K562 (cell line): ENCODE data around the gene NPIPA7. TPM values are rescaled to one million over a fixed set of nuclear protein-coding genes. Genes with fewer than 3 reads are reported as not detected.
"Not testable (repeated sequence)": the region's sequence is repeated elsewhere in the genome, so short reads cannot be mapped to it uniquely, and the experiment has no call there.

Source experiments
- ATAC-seq: fragments of 200-7000 bp; cut with Tn5 transposase; 3 replicates; pipeline ENCODE4 v1.9.1; 2020; ENCODE audit warnings: moderate library complexity
- BruUV-seq: library from RNA; stranded (reverse); fragments of 400-500 nt; replicated peaks from 2 replicates; lab custom pipeline; 2021; lab: Mats Ljungman, UMichigan
- CTCF ChIA-PET: fragments of 300-600 bp; formaldehyde crosslinking; extraction: SDS; loops from one replicate; lab custom pipeline; 2021; ENCODE audit warnings: low intra/inter-chr PET ratio; lab: Yijun Ruan, JAX
- POLR2A ChIA-PET: fragments of 300-600, 350-650 bp; sonication (Branson Sonifier 250); formaldehyde crosslinking; extraction: SDS; loops from one replicate; lab custom pipeline; 2021; ENCODE audit warnings: antibody characterized with exemption, inconsistent platforms; lab: Yijun Ruan, JAX
- DNase-seq, 4 experiments: peaks; one replicate each; pipeline versions ENCODE4 v3.0.0 to v3.0.0-alpha.2; 2011 to 2018; ENCODE audit warnings: low spot score in 3 of 4, mixed read lengths in 3 of 4; ENCODE audit errors: extremely low read depth in 1 of 4
- FAIRE-seq: peaks from 2 replicates; lab custom pipeline; 2011; peaks lifted over from hg19 to GRCh38; lab: Jason Lieb, UNC
- H2AFZ ChIP-seq: 2 replicates; pipeline ENCODE4 v1.6.0; 2011; ENCODE audit warnings: low read depth, low read length, control low read depth, inconsistent platforms
- H3K27ac ChIP-seq: fragments of 200-600 bp; 3 replicates; pipeline ENCODE4 v1.8.0; 2011; ENCODE audit warnings: low read depth, mild to moderate bottlenecking, control low read depth, inconsistent platforms, low read length, moderate library complexity, mixed read lengths; ENCODE audit errors: extremely low read depth
- H3K27me3 ChIP-seq, 2 experiments: fragments of 300-600 bp in 1 of 2; 2 replicates in 1 of 2; 3 replicates in 1 of 2; pipeline versions ENCODE4 v1.6.0 to v1.8.0; 2011; ENCODE audit warnings: inconsistent platforms in 2 of 2, low read length in 2 of 2, mild to moderate bottlenecking in 1 of 2, mixed read lengths in 1 of 2, moderate library complexity in 1 of 2; ENCODE audit not compliant: control insufficient read depth in 2 of 2, insufficient read depth in 2 of 2
- H3K36me3 ChIP-seq: fragments of 300-600 bp; 3 replicates; pipeline ENCODE4 v1.8.0; 2011; ENCODE audit warnings: mild to moderate bottlenecking, low read length, inconsistent platforms; ENCODE audit not compliant: control insufficient read depth, insufficient read depth
- H3K4me1 ChIP-seq, 2 experiments: fragments of 200-600 bp in 1 of 2; replicated peaks in 1 of 2; 2 replicates in 1 of 2; 3 replicates in 1 of 2; pipeline versions ENCODE4 v1.5.1 to v1.8.0; 2011; ENCODE audit warnings: inconsistent platforms in 2 of 2, low read length in 2 of 2, mild to moderate bottlenecking in 1 of 2, mixed read lengths in 1 of 2, moderate library complexity in 1 of 2; ENCODE audit not compliant: control insufficient read depth in 2 of 2, insufficient read depth in 2 of 2
- H3K4me2 ChIP-seq: 2 replicates; pipeline ENCODE4 v1.6.1; 2011; ENCODE audit warnings: low read length, control low read depth, inconsistent platforms, mixed read lengths; ENCODE audit not compliant: insufficient read depth
- H3K4me3 ChIP-seq: fragments of 200-600 bp; sonication (generic), shearing (Covaris generic); 2 replicates; pipeline ENCODE4 v1.5.1; 2016; ENCODE audit warnings: control low read depth, inconsistent platforms
- H3K79me2 ChIP-seq: fragments of 200-600 bp; 3 replicates; pipeline ENCODE4 v1.8.0; 2011; ENCODE audit warnings: low read length, inconsistent platforms; ENCODE audit not compliant: control insufficient read depth, insufficient read depth
- H3K9ac ChIP-seq, 2 experiments: 2 replicates each; pipeline versions ENCODE4 v1.6.0 to v1.6.1; 2011; ENCODE audit warnings: low read depth in 2 of 2, low read length in 2 of 2, control low read depth in 1 of 2, inconsistent platforms in 1 of 2, mild to moderate bottlenecking in 1 of 2, mixed read lengths in 1 of 2; ENCODE audit not compliant: insufficient read depth in 1 of 2
- H3K9me1 ChIP-seq: one replicate; pipeline ENCODE4 v1.6.0; 2011; ENCODE audit warnings: inconsistent platforms, mild to moderate bottlenecking, low read length, moderate library complexity; ENCODE audit not compliant: control insufficient read depth, insufficient read depth
- H3K9me3 ChIP-seq: replicated peaks from 2 replicates; pipeline ENCODE4 v1.5.1; 2011; ENCODE audit warnings: low read depth, low read length, inconsistent platforms; ENCODE audit not compliant: control insufficient read depth, insufficient read depth
- H4K20me1 ChIP-seq: replicated peaks from 2 replicates; pipeline ENCODE4 v1.6.1; 2011; ENCODE audit warnings: low read length, inconsistent platforms, mixed read lengths; ENCODE audit not compliant: control insufficient read depth, insufficient read depth
- WGBS: fragments of 100-300 bp; shearing (Covaris generic); methylation state at CpG from one replicate; pipeline ENCODE4 v1.1.6; 2016; ENCODE audit warnings: low coverage, mixed read lengths; ENCODE audit not compliant: insufficient coverage; ENCODE audit errors: missing lambda C conversion rate; 5-methylcytosine and 5-hydroxymethylcytosine counted together
- in situ Hi-C: fragments of 300-500 bp; cut with MboI; formaldehyde crosslinking; loops from 4 replicates; pipeline ENCODE4 v1.15.0; 2018; ENCODE audit warnings: inconsistent platforms, mixed read lengths
- intact Hi-C: fragments of 100-400 bp; cut with micrococcal nuclease; formaldehyde crosslinking; loops from 2 replicates; pipeline ENCODE4 v1.14.2; 2022
- polyA plus RNA-seq, 8 experiments: library from polyadenylated mRNA; depleted of rRNA in 4 of 8; stranded (reverse) in 5 of 8; unstranded in 3 of 8; fragments of >200 nt; fragmentation: Nextera tagmentation in 2 of 8; fragmentation: Illumina TruSeq in 1 of 8; extraction: Ambion mirVana in 2 of 8; extraction: Trizol in 1 of 8; gene quantifications; 2 replicates each; pipeline versions ENCODE4 v1.2.1 to v1.2.3, GENCODE V29; 2011 to 2014; ENCODE audit warnings: inconsistent platforms in 1 of 8, missing spikeins in 1 of 8
- total RNA-seq, 7 experiments: library from RNA; depleted of rRNA in 6 of 7; stranded (reverse); fragments of >200 nt in 6 of 7; fragmentation: Illumina TruSeq in 2 of 7; extraction: Trizol in 2 of 7; gene quantifications; 2 replicates each; pipeline versions ENCODE4 v1.2.1 to v1.2.3, GENCODE V29; 2011 to 2021; ENCODE audit warnings: low replicate concordance in 1 of 7

NPIPA7 gene
- total and polyA plus RNA-seq, 9 of the 15 experiments (the other 6 are each of a cell fraction or from before 2014, with no cell fraction given) = 0.86 to 19.0 (median 5.4) TPM

- H3K4me2 ChIP-seq, ATAC-seq, H3K27ac ChIP-seq, H3K4me1 ChIP-seq, H3K36me3 ChIP-seq, H3K27me3 ChIP-seq, intact Hi-C loops, H3K79me2 ChIP-seq, CTCF ChIA-PET, FAIRE-seq, DNase-seq, H4K20me1 ChIP-seq, POLR2A ChIA-PET, BruUV-seq, H3K9me3 ChIP-seq, H3K9me1 ChIP-seq, H2AFZ ChIP-seq, H3K4me3 ChIP-seq, in situ Hi-C loops, H3K9ac ChIP-seq: not testable (repeated sequence)
- 21% methylated on average over 4 of the region's 40 CpGs for WGBS
Observed at GRCh38 chr16:16358539-16359240, 20.2 kb upstream of the NPIPA7 start.

- DNase-seq, H3K9ac ChIP-seq, H3K79me2 ChIP-seq, H2AFZ ChIP-seq, ATAC-seq, H3K27me3 ChIP-seq, H3K9me3 ChIP-seq, in situ Hi-C loops, H3K9me1 ChIP-seq, H3K36me3 ChIP-seq, H4K20me1 ChIP-seq, CTCF ChIA-PET, POLR2A ChIA-PET, H3K27ac ChIP-seq, H3K4me1 ChIP-seq, BruUV-seq, H3K4me2 ChIP-seq, FAIRE-seq, H3K4me3 ChIP-seq, intact Hi-C loops: not testable (repeated sequence)
- WGBS = 90% methylated on average over 2 of the region's 31 CpGs
Observed at GRCh38 chr16:16363595-16363994, 15.3 kb upstream of the NPIPA7 start.

- H2AFZ ChIP-seq, H4K20me1 ChIP-seq, FAIRE-seq, in situ Hi-C loops, BruUV-seq, H3K79me2 ChIP-seq, H3K9me3 ChIP-seq, ATAC-seq, DNase-seq, H3K4me2 ChIP-seq, H3K4me1 ChIP-seq, H3K27ac ChIP-seq, H3K9ac ChIP-seq, intact Hi-C loops, H3K36me3 ChIP-seq, H3K4me3 ChIP-seq, H3K9me1 ChIP-seq, H3K27me3 ChIP-seq, CTCF ChIA-PET, POLR2A ChIA-PET: not testable (repeated sequence)
- no CpG with 5 or more reads among the region's 39 CpGs for WGBS
Observed at GRCh38 chr16:16364100-16364499, 14.8 kb upstream of the NPIPA7 start.

GRCh38 chr16:16364701-16365100 lies 14.2 kb upstream of the NPIPA7 start:
- CTCF ChIA-PET, intact Hi-C loops: not testable (repeated sequence)

More at GRCh38 chr16:16364701-16365100, 14.2 kb upstream of the NPIPA7 start:
- POLR2A ChIA-PET, ATAC-seq, in situ Hi-C loops, H3K79me2 ChIP-seq, H4K20me1 ChIP-seq, H3K9me3 ChIP-seq, H3K27ac ChIP-seq, DNase-seq, H3K9me1 ChIP-seq, H3K4me1 ChIP-seq, H2AFZ ChIP-seq, H3K27me3 ChIP-seq, H3K4me2 ChIP-seq, BruUV-seq, H3K36me3 ChIP-seq, FAIRE-seq, H3K9ac ChIP-seq, H3K4me3 ChIP-seq: not testable (repeated sequence)
- 6% methylated on average over 3 of the region's 28 CpGs for WGBS
